ENCODE data around the gene TSSC4.
"Not testable (repeated sequence)": the region's sequence is repeated elsewhere in the genome, so short reads cannot be mapped to it uniquely, and the experiment has no call there.

TSSC4 gene

DNA sequence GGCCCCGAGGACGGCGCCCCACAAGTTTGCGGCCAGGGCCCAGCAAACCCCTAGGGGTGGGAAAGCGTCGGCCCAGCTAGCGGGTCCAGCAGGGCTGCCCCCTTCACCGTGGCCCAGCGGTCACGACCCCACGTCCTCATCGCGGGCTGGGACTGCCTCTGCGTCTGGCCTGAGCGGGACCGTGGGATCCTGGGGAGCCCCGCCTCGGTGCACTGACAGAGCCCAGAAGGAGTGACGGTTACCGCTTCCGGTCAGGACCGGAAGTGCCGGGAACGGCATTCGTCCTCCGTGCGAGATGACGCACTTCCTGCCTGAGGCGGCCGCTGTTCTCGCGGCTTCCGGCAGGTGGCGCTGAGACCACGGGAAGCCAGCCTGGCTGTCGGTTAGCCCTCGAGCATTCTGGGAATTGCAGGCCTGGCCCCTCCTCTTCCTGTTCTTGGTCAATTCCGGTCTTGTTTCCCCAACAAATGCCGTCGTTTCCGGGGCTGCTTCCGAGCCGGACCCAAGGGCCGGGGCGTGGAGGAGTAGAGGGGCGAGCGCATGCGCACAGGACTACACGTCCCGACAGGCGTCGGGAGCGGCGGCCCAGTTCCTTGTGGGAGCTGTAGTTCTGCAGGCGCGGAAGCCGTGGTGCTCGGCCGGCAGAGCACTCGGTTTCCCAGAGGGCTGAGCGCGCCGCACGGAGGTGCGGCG, at the start of gene TSSC4:
Gene TSSC4, plus strand, starts transcription at position 682 of the 693 bp plus-strand sequence. CDS start 1,884 bp downstream, outside the sequence.
- peaks cover 5% of the 10 kb centered on the region; the same call in 1 of the 2 replicates for H3K4me1 ChIP-seq (ENCODE audit: control insufficient read depth, insufficient read depth, low read length)
- no peaks in the 10 kb centered on the region for H3K27me3 ChIP-seq (ENCODE audit: control insufficient read depth, insufficient read depth, low read length)
- H3K9me3 ChIP-seq (ENCODE audit: control insufficient read depth, insufficient read depth, low read length): no peaks in the 10 kb centered on the region
- peaks cover 42% of the 10 kb centered on the region for H3K36me3 ChIP-seq (ENCODE audit: control insufficient read depth, insufficient read depth, low read length)
- H3K4me3 ChIP-seq (ENCODE audit: low read depth, low read length): peak within 1 kb of the TSS; percentile 99
- peak within 1 kb of the TSS; percentile 93 for H3K9ac ChIP-seq (ENCODE audit: low read depth, low read length)
- H3K27ac ChIP-seq (ENCODE audit: low read depth, low read length): peak within 1 kb of the TSS; percentile 95

GRCh38 chr11:2351701-2352100, 48.8 kb upstream of the TSSC4 start:
- Histone ChIP-seq H3K27me3 (ENCODE audit: control insufficient read depth, insufficient read depth, low read length) (no peaks in the 10 kb centered on the region), H3K9me3 (ENCODE audit: control insufficient read depth, insufficient read depth, low read length) (peaks cover 23% of the 10 kb centered on the region), H3K36me3 (ENCODE audit: control insufficient read depth, insufficient read depth, low read length) (no peaks in the 10 kb centered on the region), H3K4me3 (ENCODE audit: low read depth, low read length) (no peak overlapping the region), H3K27ac (ENCODE audit: low read depth, low read length) (no peak overlapping the region), H3K4me1 (ENCODE audit: control insufficient read depth, insufficient read depth, low read length) (no peaks in the 10 kb centered on the region), H3K9ac (ENCODE audit: low read depth, low read length) (no peak overlapping the region)

DNA sequence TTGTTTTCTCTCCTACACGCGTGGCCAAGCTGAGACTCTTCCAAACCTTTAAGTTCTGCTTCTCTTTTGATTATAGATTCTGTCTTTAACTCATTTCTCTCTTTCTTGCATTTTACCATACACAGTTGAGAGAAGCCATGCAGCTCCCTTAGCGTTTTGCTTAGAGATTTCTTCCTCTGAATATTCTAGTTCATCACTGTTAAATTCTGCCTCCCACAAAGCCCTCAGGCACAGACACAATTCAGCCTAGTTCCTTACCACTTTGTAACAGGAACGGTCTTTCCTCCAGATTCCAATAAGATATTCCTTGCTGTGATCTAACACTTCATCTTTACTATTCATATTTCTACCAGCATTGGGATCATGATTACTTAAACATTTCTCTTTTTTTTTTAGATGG, 48.1 kb upstream of the TSSC4 start:
- Histone ChIP-seq H3K27me3 (ENCODE audit: control insufficient read depth, insufficient read depth, low read length) (no peaks in the 10 kb centered on the region), H3K27ac (ENCODE audit: low read depth, low read length) (no peak overlapping the region), H3K9me3 (ENCODE audit: control insufficient read depth, insufficient read depth, low read length) (peaks cover 23% of the 10 kb centered on the region), H3K4me3 (ENCODE audit: low read depth, low read length) (no peak overlapping the region), H3K36me3 (ENCODE audit: control insufficient read depth, insufficient read depth, low read length) (no peaks in the 10 kb centered on the region), H3K9ac (ENCODE audit: low read depth, low read length) (no peak overlapping the region), H3K4me1 (ENCODE audit: control insufficient read depth, insufficient read depth, low read length) (no peaks in the 10 kb centered on the region)

GRCh38 chr11:2355000-2355644, 45.4 kb upstream of the TSSC4 start:
- no peak overlapping the region for H3K9ac ChIP-seq (ENCODE audit: low read depth, low read length)
- H3K27ac ChIP-seq (ENCODE audit: low read depth, low read length): no peak overlapping the region
- H3K4me1 ChIP-seq (ENCODE audit: control insufficient read depth, insufficient read depth, low read length): no peaks in the 10 kb centered on the region
- H3K4me3 ChIP-seq (ENCODE audit: low read depth, low read length): no peak overlapping the region
- no peaks in the 10 kb centered on the region for H3K27me3 ChIP-seq (ENCODE audit: control insufficient read depth, insufficient read depth, low read length)
- H3K9me3 ChIP-seq (ENCODE audit: control insufficient read depth, insufficient read depth, low read length): peaks cover 10% of the 10 kb centered on the region; the same call in 1 of the 2 replicates
- no peaks in the 10 kb centered on the region for H3K36me3 ChIP-seq (ENCODE audit: control insufficient read depth, insufficient read depth, low read length)

- H3K27ac ChIP-seq (ENCODE audit: low read depth, low read length): no peak overlapping the region
- no peak overlapping the region for H3K4me3 ChIP-seq (ENCODE audit: low read depth, low read length)
- no peak overlapping the region for H3K9ac ChIP-seq (ENCODE audit: low read depth, low read length)
- peaks cover 6% of the 10 kb centered on the region; the same call in 1 of the 2 replicates for H3K9me3 ChIP-seq (ENCODE audit: control insufficient read depth, insufficient read depth, low read length)
- no peaks in the 10 kb centered on the region for H3K4me1 ChIP-seq (ENCODE audit: control insufficient read depth, insufficient read depth, low read length)
- no peaks in the 10 kb centered on the region for H3K27me3 ChIP-seq (ENCODE audit: control insufficient read depth, insufficient read depth, low read length)
- no peaks in the 10 kb centered on the region for H3K36me3 ChIP-seq (ENCODE audit: control insufficient read depth, insufficient read depth, low read length)
These were observed 43.3 kb upstream of the TSSC4 start for GRCh38 chr11:2357246-2357645.

DNA sequence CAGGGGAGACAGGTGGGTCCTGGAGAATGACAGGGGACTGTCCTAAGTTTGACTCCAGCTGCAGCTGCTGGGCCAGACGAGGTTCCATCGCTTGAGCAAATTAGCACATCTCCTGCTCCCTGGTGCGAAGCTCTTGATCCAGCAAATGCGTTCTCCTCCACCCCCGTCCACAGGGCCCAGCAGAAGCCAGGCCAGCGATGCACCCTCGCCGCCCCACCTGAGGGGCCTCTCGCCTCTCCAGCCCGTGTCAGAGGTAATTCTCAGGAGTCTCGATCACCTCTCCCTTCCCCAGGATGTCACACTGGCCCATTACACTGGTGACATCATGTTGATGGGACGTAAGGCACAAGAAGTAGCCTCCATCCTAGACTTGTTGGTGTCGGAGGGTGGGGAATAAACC, 42.9 kb upstream of the TSSC4 start:
- H3K9me3 ChIP-seq (ENCODE audit: control insufficient read depth, insufficient read depth, low read length); H3K36me3 ChIP-seq (ENCODE audit: control insufficient read depth, insufficient read depth, low read length); H3K4me3 ChIP-seq (ENCODE audit: low read depth, low read length); H3K27me3 ChIP-seq (ENCODE audit: control insufficient read depth, insufficient read depth, low read length); H3K9ac ChIP-seq (ENCODE audit: low read depth, low read length); H3K27ac ChIP-seq (ENCODE audit: low read depth, low read length); H3K4me1 ChIP-seq (ENCODE audit: control insufficient read depth, insufficient read depth, low read length): not testable (repeated sequence)

DNA sequence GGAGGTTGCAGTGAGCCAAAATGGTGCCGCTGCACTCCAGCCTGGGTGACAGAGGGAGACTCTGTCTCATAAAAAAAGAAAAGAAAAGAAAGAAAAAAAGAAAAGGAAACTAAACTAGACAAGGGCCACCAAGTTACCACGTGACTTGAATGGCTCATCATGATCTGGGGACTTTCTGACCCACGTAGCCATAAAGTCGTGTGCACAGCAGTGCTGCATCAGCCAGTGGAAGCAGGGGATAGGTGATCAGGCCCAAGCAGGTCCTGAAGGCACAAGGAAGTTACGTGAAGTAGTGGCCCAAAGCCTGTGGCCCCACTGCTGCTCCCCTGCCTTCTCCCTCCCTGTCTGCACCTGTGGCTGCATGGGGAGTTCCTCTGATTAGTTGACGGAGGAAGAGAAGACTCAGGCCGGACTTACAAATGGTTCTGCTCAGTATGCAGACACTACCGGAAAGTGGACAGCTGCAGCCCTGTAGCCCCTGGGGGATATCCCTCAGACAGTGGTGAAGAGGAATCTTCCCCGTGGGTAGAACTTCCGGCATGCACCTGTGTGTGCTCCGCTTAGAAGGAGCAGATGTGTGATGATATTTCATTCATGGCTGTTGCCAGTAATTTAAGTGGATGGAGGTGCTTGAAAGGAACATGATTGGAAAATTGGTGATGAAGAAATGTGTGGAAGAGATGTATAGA, 41.7 kb upstream of the TSSC4 start:
- no peak overlapping the region for H3K4me3 ChIP-seq (ENCODE audit: low read depth, low read length)
- H3K36me3 ChIP-seq (ENCODE audit: control insufficient read depth, insufficient read depth, low read length): no peaks in the 10 kb centered on the region
- no peak overlapping the region for H3K27ac ChIP-seq (ENCODE audit: low read depth, low read length)
- H3K9ac ChIP-seq (ENCODE audit: low read depth, low read length): no peak overlapping the region
- peaks cover 6% of the 10 kb centered on the region; the same call in 1 of the 2 replicates for H3K9me3 ChIP-seq (ENCODE audit: control insufficient read depth, insufficient read depth, low read length)
- H3K27me3 ChIP-seq (ENCODE audit: control insufficient read depth, insufficient read depth, low read length): no peaks in the 10 kb centered on the region
- no peaks in the 10 kb centered on the region for H3K4me1 ChIP-seq (ENCODE audit: control insufficient read depth, insufficient read depth, low read length)

DNA sequence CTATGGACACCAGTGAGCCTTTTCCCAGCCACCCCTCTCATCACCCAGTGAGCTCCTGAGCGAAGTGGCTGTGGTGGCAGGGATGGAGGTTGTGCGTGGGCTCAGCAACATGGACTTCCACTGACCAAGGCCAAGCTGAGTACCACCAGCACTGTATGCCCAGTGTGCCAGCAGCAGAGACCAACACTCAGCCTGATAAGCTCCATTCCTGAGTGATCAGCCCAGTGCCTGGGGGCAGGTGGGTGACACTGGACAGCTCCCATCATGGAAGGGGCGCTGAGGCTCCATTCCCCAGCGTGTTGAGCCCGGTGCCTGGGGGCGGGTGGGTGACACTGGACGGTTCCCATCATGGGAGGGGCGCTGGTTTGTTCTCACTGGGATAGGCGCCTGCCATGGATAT, 41.0 kb upstream of the TSSC4 start:
- H3K27ac ChIP-seq (ENCODE audit: low read depth, low read length): no peak overlapping the region
- H3K9ac ChIP-seq (ENCODE audit: low read depth, low read length): no peak overlapping the region
- no peaks in the 10 kb centered on the region for H3K36me3 ChIP-seq (ENCODE audit: control insufficient read depth, insufficient read depth, low read length)
- H3K27me3 ChIP-seq (ENCODE audit: control insufficient read depth, insufficient read depth, low read length): no peaks in the 10 kb centered on the region
- no peak overlapping the region for H3K4me3 ChIP-seq (ENCODE audit: low read depth, low read length)
- peaks cover 6% of the 10 kb centered on the region; the same call in 1 of the 2 replicates for H3K9me3 ChIP-seq (ENCODE audit: control insufficient read depth, insufficient read depth, low read length)
- H3K4me1 ChIP-seq (ENCODE audit: control insufficient read depth, insufficient read depth, low read length): no peaks in the 10 kb centered on the region

DNA sequence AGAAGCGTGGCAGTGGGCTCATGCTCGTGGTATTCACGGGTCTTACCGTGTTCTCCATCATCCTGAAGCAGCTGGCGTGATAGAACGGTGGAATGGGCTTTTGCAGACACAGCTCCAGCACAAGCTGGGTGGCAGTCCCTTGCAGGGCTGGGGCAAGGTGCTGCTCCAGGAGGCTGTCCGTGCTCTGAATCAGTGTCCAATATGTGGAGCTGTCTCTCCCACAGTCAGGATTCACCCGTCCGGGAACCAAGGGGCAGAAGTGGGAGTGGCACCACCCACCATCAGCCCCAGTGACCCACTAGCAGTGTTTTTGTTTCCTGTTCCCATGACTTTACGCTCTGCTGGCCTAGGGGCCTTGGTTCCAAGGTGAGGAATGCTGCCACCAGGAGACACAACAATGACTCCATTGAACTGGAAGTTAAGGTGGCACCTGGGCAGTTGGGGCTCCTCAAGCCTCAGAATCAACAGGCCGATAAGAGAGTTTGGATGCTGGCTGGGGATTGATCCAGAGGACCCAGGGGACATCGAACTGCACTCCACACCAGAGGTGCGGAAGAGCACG, 40.4 kb upstream of the TSSC4 start:
- H3K9me3 ChIP-seq (ENCODE audit: control insufficient read depth, insufficient read depth, low read length): peaks cover 6% of the 10 kb centered on the region; the same call in 1 of the 2 replicates
- H3K27me3 ChIP-seq (ENCODE audit: control insufficient read depth, insufficient read depth, low read length): no peaks in the 10 kb centered on the region
- no peak overlapping the region for H3K9ac ChIP-seq (ENCODE audit: low read depth, low read length)
- H3K4me3 ChIP-seq (ENCODE audit: low read depth, low read length): no peak overlapping the region
- H3K4me1 ChIP-seq (ENCODE audit: control insufficient read depth, insufficient read depth, low read length): no peaks in the 10 kb centered on the region
- no peak overlapping the region for H3K27ac ChIP-seq (ENCODE audit: low read depth, low read length)
- H3K36me3 ChIP-seq (ENCODE audit: control insufficient read depth, insufficient read depth, low read length): no peaks in the 10 kb centered on the region

DNA sequence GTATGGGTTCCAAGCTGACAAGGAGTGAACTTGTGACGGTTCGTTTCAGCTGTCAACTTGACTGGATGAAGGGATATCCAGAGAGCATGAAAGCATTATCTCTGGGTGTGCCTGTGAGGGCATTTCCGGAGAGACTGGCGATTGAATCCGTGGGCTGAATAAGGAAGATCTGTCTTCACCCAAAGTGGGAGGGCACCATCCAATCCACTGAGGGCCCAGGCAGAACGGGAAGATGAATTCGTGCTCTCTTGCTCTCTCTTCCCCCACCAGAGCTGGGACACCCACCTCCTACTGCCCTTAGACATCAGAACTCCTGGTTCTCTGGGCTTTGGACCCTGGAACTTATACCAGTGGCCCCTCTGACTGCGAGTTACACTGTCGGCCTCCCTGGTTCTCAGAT, 39.0 kb upstream of the TSSC4 start:
- Histone ChIP-seq H3K27me3 (ENCODE audit: control insufficient read depth, insufficient read depth, low read length) (no peaks in the 10 kb centered on the region), H3K27ac (ENCODE audit: low read depth, low read length) (no peak overlapping the region), H3K4me1 (ENCODE audit: control insufficient read depth, insufficient read depth, low read length) (no peaks in the 10 kb centered on the region), H3K9ac (ENCODE audit: low read depth, low read length) (no peak overlapping the region), H3K4me3 (ENCODE audit: low read depth, low read length) (no peak overlapping the region), H3K36me3 (ENCODE audit: control insufficient read depth, insufficient read depth, low read length) (no peaks in the 10 kb centered on the region), H3K9me3 (ENCODE audit: control insufficient read depth, insufficient read depth, low read length) (no peaks in the 10 kb centered on the region)

DNA sequence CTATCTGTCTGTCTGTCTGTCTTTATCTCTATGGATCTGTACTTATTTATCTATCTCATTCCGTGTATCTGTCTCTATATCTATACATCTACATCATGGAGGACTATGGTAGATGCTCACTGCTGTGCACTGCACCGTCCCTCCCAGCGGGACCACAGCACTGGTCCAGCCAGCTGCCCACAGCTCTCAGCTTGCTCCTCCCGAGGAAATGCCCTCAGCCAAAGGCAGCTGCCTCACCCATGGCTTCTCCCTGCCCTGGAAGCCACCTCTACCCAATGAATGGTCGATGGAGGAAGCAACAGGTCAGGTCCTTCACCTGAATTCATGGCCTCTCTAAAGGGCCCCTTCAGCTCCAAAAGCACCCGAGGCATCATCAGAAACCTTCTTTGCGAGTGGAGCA, 38.1 kb upstream of the TSSC4 start:
- Histone ChIP-seq H3K36me3 (ENCODE audit: control insufficient read depth, insufficient read depth, low read length) (no peaks in the 10 kb centered on the region), H3K27ac (ENCODE audit: low read depth, low read length) (no peak overlapping the region), H3K4me1 (ENCODE audit: control insufficient read depth, insufficient read depth, low read length) (no peaks in the 10 kb centered on the region), H3K9ac (ENCODE audit: low read depth, low read length) (no peak overlapping the region), H3K9me3 (ENCODE audit: control insufficient read depth, insufficient read depth, low read length) (no peaks in the 10 kb centered on the region), H3K4me3 (ENCODE audit: low read depth, low read length) (no peak overlapping the region), H3K27me3 (ENCODE audit: control insufficient read depth, insufficient read depth, low read length) (no peaks in the 10 kb centered on the region)

Data from HUES48 (cell line).